Ishikawa (cell line): ENCODE data around the gene FBXW11.

Experiments used
- CEBPB ChIP-seq: IDR thresholded peaks from 2 replicates; pipeline ENCODE4 v1.6.1; 2012
- CREB1 ChIP-seq: IDR thresholded peaks from 2 replicates; pipeline ENCODE4 v1.6.1; 2012; ENCODE audit warnings: low read depth
- EGR1 ChIP-seq: IDR thresholded peaks from 2 replicates; pipeline ENCODE4 v1.6.1; 2012
- EP300 ChIP-seq: IDR thresholded peaks from 2 replicates; pipeline ENCODE4 v1.6.1; 2012; ENCODE audit warnings: borderline replicate concordance
- FOXM1 ChIP-seq: IDR thresholded peaks from 2 replicates; pipeline ENCODE4 v1.6.1; 2012; ENCODE audit warnings: low read depth, borderline replicate concordance
- MAX ChIP-seq: IDR thresholded peaks from 2 replicates; pipeline ENCODE4 v1.6.1; 2012
- NFIC ChIP-seq: IDR thresholded peaks from 2 replicates; pipeline ENCODE4 v1.6.1; 2012
- RAD21 ChIP-seq: IDR thresholded peaks from 2 replicates; pipeline ENCODE4 v1.6.1; 2012; ENCODE audit warnings: low read depth
- REST ChIP-seq: IDR thresholded peaks from 2 replicates; pipeline ENCODE4 v1.6.1; 2012; ENCODE audit warnings: low read depth, mild to moderate bottlenecking
- TAF1 ChIP-seq: IDR thresholded peaks from 2 replicates; pipeline ENCODE4 v1.6.1; 2012; ENCODE audit warnings: low read depth, mild to moderate bottlenecking
- TCF12 ChIP-seq: IDR thresholded peaks from 2 replicates; pipeline ENCODE4 v1.6.1; 2012; ENCODE audit warnings: low read depth
- TEAD4 ChIP-seq: IDR thresholded peaks from 2 replicates; pipeline ENCODE4 v1.6.1; 2012
- USF1 ChIP-seq: IDR thresholded peaks from 2 replicates; pipeline ENCODE4 v1.6.1; 2012
- YY1 ChIP-seq: IDR thresholded peaks from 2 replicates; pipeline ENCODE4 v1.6.1; 2012; ENCODE audit warnings: low read depth
- ZBTB7A ChIP-seq: IDR thresholded peaks from 2 replicates; pipeline ENCODE4 v1.6.1; 2012; ENCODE audit warnings: low read depth

Gene FBXW11

DNA sequence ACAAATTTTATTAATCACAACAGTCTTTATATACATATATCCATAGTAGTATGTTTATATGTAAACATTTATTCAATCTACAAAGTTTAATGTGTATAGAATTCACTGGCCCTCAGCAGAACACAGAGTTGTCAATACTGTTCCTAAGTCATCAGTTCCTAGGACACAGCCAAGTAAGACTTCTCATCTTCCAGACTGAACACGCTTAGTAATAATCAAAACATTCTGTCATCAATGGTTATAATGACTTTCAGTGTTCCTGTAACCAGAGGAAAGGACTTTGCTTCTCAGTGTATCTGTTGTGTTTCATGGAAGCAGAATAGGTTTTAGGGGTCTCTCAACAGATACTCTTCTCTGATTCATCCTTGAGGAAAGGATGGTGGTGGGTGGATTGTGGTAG, 138.7 kb downstream of the FBXW11 start:
- TF ChIP-seq TCF12 (no peak), USF1 (no peak), CREB1 (no peak), TAF1 (no peak), RAD21 (no peak), CEBPB (no peak), TEAD4 (no peak), EGR1 (no peak), NFIC (no peak), FOXM1 (no peak)

DNA sequence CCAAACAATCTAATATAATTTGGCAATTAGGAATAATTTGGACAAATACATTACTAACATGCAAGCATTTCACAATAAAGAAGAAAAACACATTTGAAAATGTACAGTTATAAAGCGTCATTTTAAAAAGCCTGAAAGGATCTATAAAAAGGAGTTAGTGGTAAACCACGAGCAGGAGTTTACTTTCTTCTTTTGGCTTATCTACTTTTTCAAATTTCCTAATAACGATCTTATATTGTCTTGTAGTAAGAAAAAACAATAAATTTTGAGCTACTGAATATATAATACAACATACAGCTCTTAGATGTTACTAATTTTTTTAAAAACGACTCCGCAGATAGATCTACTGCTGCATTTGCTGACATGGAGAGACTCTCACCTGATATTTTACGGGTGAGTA, 141.0 kb downstream of the FBXW11 start:
- TF ChIP-seq TCF12 (no peak), CREB1 (no peak), TAF1 (no peak), FOXM1 (no peak), REST (no peak), ZBTB7A (no peak), CEBPB (no peak), EP300 (no peak), RAD21 (no peak), USF1 (no peak), NFIC (no peak), EGR1 (no peak), MAX (no peak), YY1 (no peak), TEAD4 (no peak)

GRCh38 chr5:171863935-171864334, 142.5 kb downstream of the FBXW11 start:
- TF ChIP-seq USF1 (no peak), YY1 (no peak), REST (no peak), CREB1 (no peak)

GRCh38 chr5:171862624-171863023, 143.8 kb downstream of the FBXW11 start:
- TF ChIP-seq USF1 (no peak), TCF12 (no peak), MAX (no peak), CREB1 (no peak), EGR1 (no peak), RAD21 (no peak)

DNA sequence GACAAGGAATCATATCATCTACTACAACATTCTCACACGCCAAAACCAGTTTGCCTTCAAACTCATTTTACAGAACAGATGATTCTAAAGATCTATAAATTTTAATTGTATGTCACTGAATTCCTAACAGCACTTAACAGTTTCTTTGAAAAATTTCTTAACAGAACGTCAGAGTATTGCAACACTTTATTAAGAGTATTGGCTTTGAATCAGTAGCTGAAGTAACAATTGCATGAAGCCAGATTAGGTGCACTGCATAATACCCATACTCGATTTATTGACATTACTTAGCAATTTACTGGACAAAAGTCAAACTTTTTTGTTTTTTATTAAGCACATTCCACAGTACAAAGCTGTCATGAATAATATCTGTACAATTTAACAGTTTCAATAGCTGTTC, 145.1 kb downstream of the FBXW11 start:
- no peak for TF ChIP-seq TCF12
- TF ChIP-seq FOXM1, result no peak
- TF ChIP-seq CEBPB, result no peak
- TF ChIP-seq EP300, result no peak
- no peak for TF ChIP-seq RAD21
- TF ChIP-seq MAX, result no peak
- TF ChIP-seq EGR1, result no peak
- TF ChIP-seq YY1, result no peak
- no peak for TF ChIP-seq USF1
- no peak for TF ChIP-seq REST
- no peak for TF ChIP-seq ZBTB7A
- no peak for TF ChIP-seq TAF1
- no peak for TF ChIP-seq TEAD4
